Activated naive CD4-positive, alpha-beta T cell treated with anti-CD3 and anti-CD28 coated beads, Interleukin-2, amount 50 U/mL, for 72 hours (primary cell): Measurements from ENCODE around the gene AOC2. TPM values are rescaled to one million over a fixed set of nuclear protein-coding genes. Genes with fewer than 3 reads are reported as not detected.

ENCODE experiments used
- ATAC-seq, 2 donors: fragments of 150-1000 bp; cut with Tn5 transposase; 2 replicates each; pipeline ENCODE4 v1.10.0; 2021; ENCODE audit warnings: mild to moderate bottlenecking in 2 of 2, moderate library complexity in 2 of 2
- DNase-seq, 2 donors: peaks; one replicate each; pipeline ENCODE4 v3.0.0; 2021 to 2022; ENCODE audit warnings: low spot score in 2 of 2
- H3K27ac Mint-ChIP-seq, 2 donors: one replicate each; pipeline ENCODE4 v1.8.0; 2022; ENCODE audit warnings: mild to moderate bottlenecking in 2 of 2, mixed read lengths in 2 of 2
- H3K36me3 Mint-ChIP-seq, 2 donors: one replicate each; pipeline ENCODE4 v1.8.0; 2022; ENCODE audit warnings: mixed read lengths in 2 of 2
- H3K9me3 Mint-ChIP-seq, 2 donors: one replicate each; pipeline ENCODE4 v1.8.0; 2022; ENCODE audit warnings: mixed read lengths in 2 of 2
- total RNA-seq, 2 donors: library from RNA; stranded (reverse); gene quantifications; one replicate each; pipeline ENCODE4 v1.2.3, GENCODE V29; 2022

Gene AOC2
- total RNA-seq, 2 donors from 2014 or later: 3.6 to 6.1 TPM

- Mint-ChIP-seq H3K27ac (no peak overlapping the region), H3K9me3 (no peaks in the 10 kb centered on the region), H3K36me3 (peaks cover 18 to 28% of the 10 kb centered on the region in 2 donors)
- peak in 1 of 2 donors; percentile 75 for DNase-seq
- ATAC-seq: peak in 1 of 2 donors; percentile 43
Measured at GRCh38 chr17:42819939-42820535, 24.3 kb upstream of the AOC2 start.

DNA sequence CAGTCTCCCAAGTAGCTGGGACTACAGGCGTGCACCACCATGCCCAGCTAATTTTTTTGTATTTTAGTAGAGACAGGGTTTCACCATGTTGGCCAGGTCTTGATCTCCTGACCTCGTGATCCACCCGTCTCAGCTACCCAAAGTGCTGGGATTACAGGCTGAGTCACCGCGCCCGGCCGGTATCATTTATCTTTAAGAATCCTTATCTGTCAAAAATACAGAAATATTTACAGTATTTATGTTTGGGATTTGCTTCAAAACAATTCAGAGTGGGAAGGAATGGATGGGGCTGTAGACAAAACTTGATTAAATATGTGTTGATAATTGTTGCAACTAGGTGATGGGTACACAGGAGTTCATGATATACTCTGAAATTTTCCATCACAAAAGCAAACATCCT, 23.2 kb upstream of the AOC2 start:
- H3K9me3 Mint-ChIP-seq: no peaks in the 10 kb centered on the region
- H3K36me3 Mint-ChIP-seq: peaks cover 18 to 23% of the 10 kb centered on the region in 2 donors
- no peak overlapping the region for H3K27ac Mint-ChIP-seq
- ATAC-seq: no peak
- no peak for DNase-seq

DNA sequence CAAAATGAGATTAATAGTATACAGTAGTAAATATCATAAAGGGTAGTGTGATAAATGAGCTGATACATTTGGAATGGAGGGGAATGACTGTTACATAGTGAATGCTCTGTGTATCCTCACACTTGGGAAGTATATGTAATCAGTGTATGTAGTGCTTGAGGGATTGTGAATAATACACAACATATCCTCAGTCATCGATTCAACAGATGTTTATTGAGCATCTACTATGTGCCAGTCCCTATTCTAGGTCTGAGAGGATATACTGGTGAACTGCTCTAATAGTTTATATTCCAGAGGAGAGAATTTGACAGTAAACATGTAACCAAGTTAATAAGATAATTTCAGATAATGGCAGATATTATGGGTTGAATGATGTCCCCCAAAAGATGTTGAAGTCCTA, 16.9 kb upstream of the AOC2 start:
- H3K9me3 Mint-ChIP-seq: no peaks in the 10 kb centered on the region
- ATAC-seq (no peak), DNase-seq (no peak)
- H3K27ac Mint-ChIP-seq: no peak overlapping the region
- peaks cover 8 to 11% of the 10 kb centered on the region in 2 donors for H3K36me3 Mint-ChIP-seq

DNA sequence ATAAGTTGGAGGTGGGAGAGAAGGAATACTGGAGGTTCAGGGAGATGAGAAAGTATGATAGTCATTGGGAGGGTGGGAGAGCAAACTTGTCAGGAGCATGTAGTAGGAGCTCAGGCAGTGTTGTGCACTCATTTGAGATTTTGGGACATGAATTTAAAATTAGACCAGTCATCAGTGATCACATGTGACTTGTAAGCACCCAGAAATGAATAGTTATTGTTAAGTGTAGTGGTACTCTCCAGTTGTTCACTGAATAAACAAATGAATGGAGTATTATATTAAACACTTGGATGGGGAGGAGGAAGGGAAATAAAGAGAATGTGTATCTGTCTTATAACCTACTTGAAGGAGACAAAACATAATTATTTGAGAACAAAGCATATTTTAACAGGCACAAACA, 13.4 kb upstream of the AOC2 start:
- no peak overlapping the region for H3K27ac Mint-ChIP-seq
- H3K36me3 Mint-ChIP-seq: peaks cover 0 to 15% of the 10 kb centered on the region in 2 donors
- ATAC-seq (no peak), DNase-seq (no peak)
- H3K9me3 Mint-ChIP-seq: no peaks in the 10 kb centered on the region

- ATAC-seq: peak; percentile 21 to 35
- DNase-seq: no peak
- Mint-ChIP-seq H3K9me3 (no peaks in the 10 kb centered on the region), H3K27ac (peak overlapping the region; percentile 98), H3K36me3 (peaks cover 6 to 15% of the 10 kb centered on the region in 2 donors)
Measured at GRCh38 chr17:42832213-42832933, 12.0 kb upstream of the AOC2 start.

GRCh38 chr17:42832934-42833766, 11.2 kb upstream of the AOC2 start, which contains the start of gene PSME3:
TSS of gene PSME3 (plus strand) at chr17:42833397. CDS start at chr17:42833632, 235 bp downstream.
- Mint-ChIP-seq H3K9me3 (no peaks in the 10 kb centered on the region), H3K27ac (peak within 1 kb of the TSS; percentile 98), H3K36me3 (peaks cover 13 to 15% of the 10 kb centered on the region in 2 donors)
- peak; percentile 93 to 96 for ATAC-seq
- peak; percentile 87 to 92 for DNase-seq

- DNase-seq (no peak), ATAC-seq (peak in 1 of 2 donors; percentile 12)
- Mint-ChIP-seq H3K9me3 (no peaks in the 10 kb centered on the region), H3K36me3 (peaks cover 18 to 20% of the 10 kb centered on the region in 2 donors), H3K27ac (peak overlapping the region; percentile 98)
Measured at GRCh38 chr17:42833767-42834422, 10.5 kb upstream of the AOC2 start.

DNA sequence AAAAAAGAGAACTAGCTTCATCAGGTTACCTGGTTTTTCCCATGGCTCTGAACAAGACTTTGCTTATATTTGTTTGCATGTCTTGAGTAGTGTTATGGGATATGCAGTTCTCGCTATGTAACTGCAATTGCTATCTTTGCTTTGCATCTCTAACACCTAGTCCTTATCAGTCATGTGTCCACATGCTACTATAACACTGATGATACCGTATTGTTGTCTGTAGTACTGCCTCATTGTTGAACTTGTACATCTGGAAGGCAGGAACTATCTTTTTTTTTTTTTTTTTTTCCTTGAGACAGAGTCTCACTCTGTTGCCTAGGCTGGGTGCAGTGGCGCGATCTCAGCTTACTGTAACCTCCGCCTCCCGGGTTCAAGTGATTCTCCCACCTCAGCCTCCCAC, 8.6 kb upstream of the AOC2 start:
- ATAC-seq (no peak), DNase-seq (peak in 1 of 2 donors; percentile 21)
- no peaks in the 10 kb centered on the region for H3K9me3 Mint-ChIP-seq
- peaks cover 25 to 28% of the 10 kb centered on the region in 2 donors for H3K36me3 Mint-ChIP-seq
- H3K27ac Mint-ChIP-seq: no peak overlapping the region

DNA sequence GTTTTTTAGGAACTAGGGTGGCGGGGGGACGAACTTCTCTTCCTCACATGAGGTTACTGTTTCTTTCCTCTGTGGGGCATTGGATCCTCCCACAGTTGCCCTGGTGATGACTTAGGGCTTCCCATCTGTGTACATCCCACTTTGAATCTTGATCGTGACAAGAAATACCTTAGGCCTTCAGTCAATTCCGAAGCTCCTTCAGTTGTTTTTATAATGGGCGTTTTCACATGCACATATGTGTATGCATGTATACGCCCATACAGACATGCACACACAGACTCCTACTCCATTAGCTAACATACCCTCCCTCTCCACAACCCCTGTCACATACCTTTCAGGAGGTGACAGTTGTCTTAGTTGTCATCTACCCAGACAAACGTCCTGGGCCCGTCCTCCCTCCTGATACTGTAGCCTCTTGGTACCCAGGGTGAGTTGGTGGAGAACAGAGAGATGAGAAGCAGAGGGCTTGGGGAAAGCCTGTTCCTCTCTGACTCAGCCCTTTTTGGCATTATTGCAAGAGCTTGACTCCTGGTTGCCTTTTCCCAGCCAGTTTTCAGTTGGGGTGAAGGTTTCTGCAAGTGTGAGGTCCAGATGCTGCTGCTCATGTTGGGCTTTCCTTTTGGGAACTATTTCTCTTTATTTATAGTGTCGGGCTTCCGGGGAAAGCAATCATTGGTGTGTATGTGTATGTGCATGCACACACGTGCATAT, 2.2 kb upstream of the AOC2 start:
- Mint-ChIP-seq H3K9me3 (no peaks in the 10 kb centered on the region), H3K36me3 (peaks cover 19 to 31% of the 10 kb centered on the region in 2 donors), H3K27ac (peak overlapping the region in 1 of 2 donors; percentile 0)
- no peak for DNase-seq
- no peak for ATAC-seq

DNA sequence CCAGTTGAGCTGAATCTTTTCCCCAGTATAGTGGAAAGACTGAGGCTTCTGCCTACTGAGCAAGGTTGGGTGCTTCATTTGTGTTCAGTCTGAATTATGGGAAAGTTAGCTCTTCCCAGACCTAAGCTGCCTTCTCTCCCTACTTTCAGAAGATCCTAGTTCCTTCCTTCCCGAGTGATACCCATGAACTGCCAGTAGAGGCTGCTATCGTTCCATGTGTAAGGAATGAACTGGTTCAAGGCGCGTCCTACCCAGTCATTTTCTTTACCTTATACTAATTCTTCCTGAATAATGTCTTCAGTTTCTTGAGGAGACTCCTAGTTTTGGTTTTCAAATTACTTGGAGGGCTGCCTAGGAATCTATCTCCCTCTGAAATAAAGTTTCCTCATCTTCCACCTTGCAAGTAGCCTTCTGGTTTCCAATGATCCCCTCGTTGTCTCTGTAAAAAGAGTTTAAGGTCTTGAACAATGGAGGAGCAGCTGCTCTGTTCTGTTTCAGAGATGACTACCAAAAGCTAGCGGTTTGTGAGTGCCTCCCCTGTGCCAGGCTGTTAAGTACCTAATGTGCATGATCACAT, 934 bp upstream of the AOC2 start:
- peaks cover 12 to 31% of the 10 kb centered on the region in 2 donors for H3K36me3 Mint-ChIP-seq
- H3K9me3 Mint-ChIP-seq: no peaks in the 10 kb centered on the region
- ATAC-seq (no peak), DNase-seq (no peak)
- no peak overlapping the region for H3K27ac Mint-ChIP-seq

DNA sequence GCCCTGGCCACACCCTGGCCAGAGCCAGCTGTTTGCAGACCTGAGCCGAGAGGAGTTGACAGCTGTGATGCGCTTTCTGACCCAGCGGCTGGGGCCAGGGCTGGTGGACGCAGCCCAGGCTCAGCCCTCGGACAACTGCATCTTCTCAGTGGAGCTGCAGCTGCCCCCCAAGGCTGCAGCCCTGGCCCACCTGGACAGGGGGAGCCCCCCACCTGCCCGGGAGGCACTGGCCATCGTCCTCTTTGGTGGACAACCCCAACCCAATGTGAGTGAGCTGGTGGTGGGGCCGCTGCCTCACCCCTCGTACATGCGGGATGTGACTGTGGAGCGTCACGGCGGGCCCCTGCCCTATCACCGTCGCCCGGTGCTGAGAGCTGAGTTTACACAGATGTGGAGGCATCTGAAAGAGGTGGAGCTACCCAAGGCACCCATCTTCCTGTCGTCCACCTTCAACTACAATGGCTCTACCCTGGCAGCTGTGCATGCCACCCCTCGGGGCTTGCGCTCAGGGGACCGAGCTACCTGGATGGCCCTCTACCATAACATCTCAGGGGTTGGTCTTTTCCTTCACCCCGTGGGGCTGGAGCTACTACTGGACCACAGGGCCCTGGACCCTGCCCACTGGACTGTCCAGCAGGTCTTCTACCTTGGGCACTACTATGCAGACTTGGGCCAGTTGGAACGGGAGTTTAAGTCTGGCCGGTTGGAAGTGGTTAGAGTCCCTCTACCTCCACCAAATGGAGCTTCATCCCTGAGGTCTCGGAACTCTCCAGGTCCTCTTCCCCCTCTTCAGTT, 578 bp downstream of the AOC2 start:
- Mint-ChIP-seq H3K36me3 (peaks cover 0 to 18% of the 10 kb centered on the region in 2 donors), H3K9me3 (no peaks in the 10 kb centered on the region), H3K27ac (peak overlapping the region; percentile 24 to 69)
- no peak for ATAC-seq
- DNase-seq: peak in 1 of 2 donors; percentile 54

GRCh38 chr17:42845556-42845917, 1.2 kb downstream of the AOC2 start:
- Mint-ChIP-seq H3K9me3 (no peaks in the 10 kb centered on the region), H3K27ac (peak overlapping the region; percentile 24 to 69), H3K36me3 (peaks cover 0 to 18% of the 10 kb centered on the region in 2 donors)
- ATAC-seq (no peak), DNase-seq (no peak)

- peaks cover 0 to 18% of the 10 kb centered on the region in 2 donors for H3K36me3 Mint-ChIP-seq
- H3K27ac Mint-ChIP-seq: peak overlapping the region; percentile 58 to 69
- no peaks in the 10 kb centered on the region for H3K9me3 Mint-ChIP-seq
- ATAC-seq (peak; percentile 72 to 89), DNase-seq (peak; percentile 19 to 87)
Measured at GRCh38 chr17:42845918-42846593, 1.7 kb downstream of the AOC2 start.

- ATAC-seq: peak in 1 of 2 donors; percentile 1
- peak overlapping the region in 1 of 2 donors; percentile 69 for H3K27ac Mint-ChIP-seq
Measured at GRCh38 chr17:42846594-42847280, 2.4 kb downstream of the AOC2 start.

More at GRCh38 chr17:42846594-42847280, 2.4 kb downstream of the AOC2 start:
- Mint-ChIP-seq H3K36me3 (peaks cover 0 to 18% of the 10 kb centered on the region in 2 donors), H3K9me3 (no peaks in the 10 kb centered on the region)
- no peak for DNase-seq
